SW 1271 (cell line): ENCODE results near the gene C10orf62.
"Not testable (repeated sequence)": the region's sequence is repeated elsewhere in the genome, so short reads cannot be mapped to it uniquely, and the experiment has no call there.

Experiments used
- DNase-seq, 2 experiments: peaks; one replicate each; lab custom pipeline; 2025; lab: John Stamatoyannopoulos, UW

The C10orf62 gene

DNA sequence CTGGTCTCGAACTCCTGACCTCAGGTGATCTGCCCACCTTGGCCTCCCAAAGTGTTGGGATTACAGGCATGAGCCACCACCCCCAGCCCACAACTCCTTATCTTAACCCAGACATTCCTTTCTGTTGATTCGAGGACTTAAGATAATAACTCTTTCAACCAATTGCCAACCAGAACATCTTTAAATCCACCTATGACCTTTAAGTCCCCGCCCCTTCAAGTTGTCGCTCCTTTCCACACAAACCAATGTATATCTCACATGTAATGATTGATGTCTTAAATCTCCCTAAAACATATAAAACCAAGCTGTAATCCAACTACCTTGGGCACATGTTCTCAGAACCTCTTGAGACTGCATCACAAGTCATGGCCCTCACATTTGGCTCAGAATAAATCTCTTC, 24.7 kb upstream of the C10orf62 start:
- no peak for DNase-seq

- DNase-seq, result no peak
Measured at GRCh38 chr10:97566336-97566996, 23.1 kb upstream of the C10orf62 start.

DNA sequence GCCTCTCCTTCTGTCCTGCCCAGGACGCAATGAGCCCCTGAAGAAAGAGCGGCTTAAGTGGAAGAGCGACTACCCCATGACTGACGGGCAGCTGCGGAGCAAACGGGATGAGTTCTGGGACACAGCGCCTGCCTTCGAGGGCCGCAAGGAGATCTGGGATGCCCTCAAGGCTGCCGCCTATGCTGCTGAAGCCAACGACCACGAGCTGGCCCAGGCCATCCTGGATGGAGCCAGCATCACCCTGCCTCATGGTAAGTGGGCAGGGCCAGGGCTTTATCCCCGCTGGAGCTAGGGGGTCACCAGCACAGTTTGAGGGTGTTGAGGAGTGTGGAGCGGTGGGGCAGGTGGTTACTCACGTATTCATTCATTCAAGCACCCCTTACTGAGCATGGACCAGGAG, 21.6 kb upstream of the C10orf62 start:
- DNase-seq, result no peak

DNA sequence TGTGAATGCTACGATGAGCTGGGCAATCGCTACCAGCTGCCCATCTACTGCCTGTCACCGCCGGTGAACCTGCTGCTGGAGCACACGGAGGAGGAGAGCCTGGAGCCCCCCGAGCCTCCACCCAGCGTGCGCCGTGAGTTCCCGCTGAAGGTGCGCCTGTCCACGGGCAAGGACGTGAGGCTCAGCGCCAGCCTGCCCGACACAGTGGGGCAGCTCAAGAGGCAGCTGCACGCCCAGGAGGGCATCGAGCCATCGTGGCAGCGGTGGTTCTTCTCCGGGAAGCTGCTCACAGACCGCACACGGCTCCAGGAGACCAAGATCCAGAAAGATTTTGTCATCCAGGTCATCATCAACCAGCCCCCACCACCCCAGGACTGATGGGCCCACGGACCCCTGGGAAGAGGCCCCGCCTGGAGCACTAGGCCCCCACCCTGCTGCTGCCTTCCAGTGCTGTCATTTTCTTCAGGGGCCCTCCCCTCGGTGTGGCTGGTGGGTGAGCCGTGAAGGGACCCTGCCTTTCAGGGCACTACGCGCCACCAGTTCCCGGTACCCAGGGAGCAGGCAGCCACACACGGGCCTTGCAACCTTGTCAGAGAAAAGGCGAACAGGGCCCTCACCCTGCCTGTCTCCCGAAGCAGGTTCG, 19.3 kb upstream of the C10orf62 start:
- DNase-seq, result no peak

DNA sequence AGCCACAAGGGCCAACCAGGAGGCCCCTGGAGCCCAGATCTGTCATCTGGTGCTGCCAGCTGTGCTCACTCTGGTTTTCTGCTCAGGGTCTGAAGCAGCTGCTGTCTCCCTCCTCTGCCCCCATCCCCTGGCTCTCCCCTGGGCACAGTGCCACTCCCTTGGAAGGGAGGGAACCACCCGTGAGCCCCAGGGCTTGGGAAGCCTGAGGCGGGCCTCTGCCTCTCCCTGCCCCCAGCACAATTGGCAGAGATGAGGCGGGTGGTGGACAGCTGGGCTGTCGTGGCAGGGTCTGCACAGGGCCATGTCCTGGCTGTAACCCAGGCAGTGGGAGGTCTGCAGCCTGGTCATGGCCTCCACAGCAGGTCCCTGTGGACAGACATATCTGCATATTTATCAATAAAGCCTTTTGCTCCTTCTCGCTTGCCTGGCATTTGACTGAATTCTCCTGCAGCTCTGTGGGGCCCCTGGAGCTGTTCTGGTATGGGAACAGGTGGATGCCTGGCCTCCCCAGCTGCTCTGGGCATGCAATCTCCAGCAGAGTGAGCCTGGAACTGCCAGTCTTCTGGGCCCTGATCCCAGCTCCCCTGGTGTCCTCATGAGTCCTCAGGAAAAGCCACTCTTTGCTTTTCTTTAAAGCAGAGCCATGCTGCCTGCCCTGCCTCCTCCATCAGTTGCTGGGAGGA, 18.6 kb upstream of the C10orf62 start:
- no peak for DNase-seq

DNA sequence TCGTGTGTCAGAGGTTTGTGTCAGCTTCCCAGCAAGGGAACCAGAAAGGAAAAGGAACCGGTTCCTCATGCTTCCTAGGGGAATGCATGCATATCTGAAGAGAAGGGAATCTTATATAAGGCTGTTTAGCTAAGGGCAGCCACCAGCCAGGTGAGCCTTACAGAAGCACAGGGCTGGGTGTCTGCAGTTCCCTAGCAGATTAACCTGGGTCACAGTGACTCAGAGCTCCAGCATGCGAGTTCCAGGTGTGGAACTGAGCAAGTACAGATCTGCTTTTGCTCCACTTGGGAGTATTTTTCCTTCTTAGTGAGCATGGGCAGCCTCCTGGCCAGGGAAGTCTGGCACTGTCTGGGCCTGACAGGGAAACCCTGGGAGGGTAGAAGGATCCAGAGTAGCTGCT, 17.9 kb upstream of the C10orf62 start:
- DNase-seq, result no peak

DNA sequence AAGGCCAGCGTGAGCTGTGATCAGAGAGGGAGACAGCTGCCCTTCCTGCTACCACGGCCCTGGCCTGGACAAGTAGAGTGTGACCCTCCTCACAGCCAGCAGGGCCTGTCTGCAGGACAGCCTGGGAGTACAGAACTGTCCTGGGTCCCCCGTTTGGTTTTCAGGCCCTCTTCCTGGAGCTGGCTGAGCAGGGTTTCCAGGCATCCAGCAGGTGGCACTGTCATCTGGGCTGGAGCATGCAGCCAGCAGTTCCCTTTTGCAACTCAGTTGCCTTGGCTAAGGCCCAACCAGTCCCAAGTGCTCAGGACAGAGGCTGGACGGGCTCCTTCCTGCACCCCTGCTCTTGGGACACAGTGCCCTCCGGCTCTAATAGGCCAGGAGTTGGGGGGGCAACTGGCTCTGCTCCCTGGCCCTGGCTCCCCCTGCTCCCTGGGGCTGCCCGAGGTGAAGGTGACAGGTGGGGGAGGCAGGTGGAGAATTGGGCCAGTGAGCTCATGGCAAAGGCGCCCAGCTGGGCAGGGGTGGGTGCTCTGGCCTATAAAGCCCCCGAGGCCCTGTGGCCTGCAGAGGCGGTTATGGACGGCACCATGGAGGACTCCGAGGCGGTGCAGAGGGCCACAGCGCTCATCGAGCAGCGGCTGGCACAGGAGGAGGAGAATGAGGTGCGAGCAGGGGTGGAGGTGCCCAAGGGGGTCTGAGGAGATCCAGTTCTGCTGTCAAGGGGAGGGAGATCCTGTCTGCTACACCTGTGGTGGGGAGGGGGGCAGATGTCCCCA, 17.1 kb upstream of the C10orf62 start, which contains the start of gene ANKRD2:
Gene ANKRD2 (plus strand): TSS at position 566 of the 776 bp plus-strand sequence. CDS start 10 bp downstream, at position 576.
- peak; percentile 14 to 66 for DNase-seq

GRCh38 chr10:97573021-97573420, 16.5 kb upstream of the C10orf62 start:
- no peak for DNase-seq

DNA sequence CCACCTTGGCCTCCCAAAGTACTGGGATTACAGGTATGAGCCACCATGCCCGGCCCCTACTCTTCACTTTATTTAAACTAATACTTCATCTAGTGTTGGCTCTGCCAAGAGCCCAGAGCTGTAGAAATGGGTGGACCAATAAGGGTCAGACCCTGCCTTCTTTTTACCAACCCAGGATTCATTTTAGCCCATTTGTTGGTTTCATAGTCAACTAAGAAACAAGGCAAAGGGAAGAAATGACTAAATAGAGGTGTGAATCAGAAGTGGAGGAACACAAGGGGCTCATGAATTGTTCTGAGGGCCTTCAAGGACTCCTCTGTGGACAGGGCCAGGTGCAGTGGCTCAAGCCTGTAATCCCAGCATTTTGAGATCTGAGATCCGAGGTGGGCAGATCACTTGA, 15.8 kb upstream of the C10orf62 start:
- DNase-seq, result no peak

DNA sequence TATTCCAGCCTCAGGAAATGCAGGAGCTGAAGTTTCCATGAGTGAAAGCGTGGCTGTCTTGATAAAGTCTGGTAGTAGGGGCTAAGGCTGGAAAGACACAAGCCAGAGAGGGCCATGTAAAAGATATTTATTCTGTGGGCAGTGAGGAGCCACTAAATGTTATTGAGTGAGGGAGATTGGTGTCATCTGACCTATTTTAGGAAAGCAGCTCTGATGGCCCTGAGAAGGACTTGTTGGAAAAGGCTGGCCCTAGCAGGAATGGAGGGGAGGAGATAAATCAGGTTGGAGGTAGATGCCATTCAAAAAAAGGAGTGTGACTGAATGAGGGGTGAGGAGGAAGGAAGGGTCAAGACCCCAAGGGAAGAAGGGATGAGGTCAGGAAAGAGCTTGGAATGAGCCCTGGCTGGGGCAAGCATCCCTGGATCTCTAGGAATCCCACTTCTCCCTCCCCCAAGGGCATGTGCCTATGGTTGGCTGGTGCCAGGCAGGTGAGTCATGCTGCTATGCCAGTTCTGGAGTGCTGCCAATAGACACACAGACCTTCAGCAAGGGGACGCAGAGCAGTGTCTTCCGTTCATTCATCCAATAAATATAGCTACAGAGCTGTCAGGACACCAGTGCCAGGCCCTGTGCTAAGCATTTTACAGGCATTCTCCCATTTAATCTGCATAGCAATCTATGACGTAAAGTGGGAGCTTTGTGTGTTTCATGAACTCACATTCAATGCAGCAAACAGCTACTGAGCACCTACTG, 15.0 kb upstream of the C10orf62 start:
- peak; percentile 91 to 97 for DNase-seq

DNA sequence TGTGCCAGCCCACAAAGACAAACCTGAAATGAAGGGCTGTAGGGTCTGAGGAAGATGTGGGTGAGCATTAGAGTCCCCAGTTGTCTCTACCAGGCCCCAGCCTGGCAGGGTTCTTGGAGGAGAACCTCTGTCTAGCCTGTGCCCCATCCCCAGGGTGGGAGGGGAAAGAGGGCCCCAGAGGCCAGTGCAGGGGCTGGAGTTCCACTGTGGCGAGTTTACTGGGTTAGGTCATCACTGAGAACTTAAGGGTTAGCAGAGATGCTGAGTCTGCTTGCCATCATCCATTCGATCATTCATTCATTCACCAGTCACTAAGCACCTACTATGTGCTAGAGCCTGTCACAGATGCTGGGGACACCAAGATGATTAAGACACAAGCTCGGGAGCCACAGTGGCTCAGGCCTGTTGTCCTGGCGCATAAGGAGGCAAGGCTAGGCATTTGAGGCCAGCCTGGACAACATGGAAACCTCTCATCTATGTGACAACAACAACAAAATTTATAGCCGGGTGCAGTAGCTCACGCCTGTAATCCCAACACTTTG, 14.3 kb upstream of the C10orf62 start:
- DNase-seq, result peak in 1 of 2 experiments; percentile 59

- DNase-seq, result not testable (repeated sequence)
Measured at GRCh38 chr10:97576487-97576886, 13.0 kb upstream of the C10orf62 start.

- no peak for DNase-seq
Measured at GRCh38 chr10:97577701-97578100, 11.8 kb upstream of the C10orf62 start.

GRCh38 chr10:97578171-97578844, 11.2 kb upstream of the C10orf62 start:
- no peak for DNase-seq

DNA sequence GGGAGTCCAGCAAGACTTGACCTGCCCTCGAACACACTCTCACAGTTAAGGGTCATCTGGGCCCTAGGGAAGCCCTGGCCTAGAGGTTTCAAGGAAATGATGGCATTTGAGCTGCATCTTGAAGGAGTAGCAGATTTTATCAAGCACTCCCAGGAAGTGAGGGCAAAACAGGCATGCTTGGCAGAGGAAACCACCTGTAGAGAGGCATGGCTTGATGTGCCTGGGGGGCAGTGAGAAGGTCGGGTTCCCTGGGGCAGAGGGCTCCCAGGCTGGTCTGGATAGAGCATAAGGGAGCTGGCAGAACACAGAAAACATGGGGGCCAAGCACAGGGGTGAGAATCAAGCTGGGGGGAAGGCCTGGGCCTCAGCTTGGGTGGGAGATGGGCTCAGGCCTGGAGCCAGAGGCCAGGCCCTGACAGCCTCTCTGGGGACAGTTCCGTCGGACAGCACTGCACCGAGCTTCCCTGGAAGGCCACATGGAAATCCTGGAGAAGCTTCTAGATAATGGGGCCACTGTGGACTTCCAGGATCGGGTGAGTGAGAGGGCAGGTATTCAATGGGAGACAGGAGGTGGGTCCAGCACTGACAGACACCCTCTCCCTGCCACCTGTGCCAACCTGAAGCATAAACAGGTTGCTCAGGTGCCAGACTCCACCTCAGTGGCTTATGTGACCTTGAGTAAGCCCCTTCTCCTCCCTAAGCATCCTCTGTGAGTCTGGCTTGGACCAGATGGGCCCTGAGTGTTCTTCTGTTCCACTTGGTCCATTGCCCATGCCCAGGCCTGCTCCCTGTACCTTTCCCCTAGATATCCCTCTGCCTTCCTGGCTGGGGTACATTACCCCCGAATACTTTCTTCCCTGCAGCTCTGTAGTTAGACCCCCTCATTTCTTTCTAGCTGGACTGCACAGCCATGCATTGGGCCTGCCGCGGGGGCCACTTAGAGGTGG, 8.8 kb upstream of the C10orf62 start:
- DNase-seq, result no peak

DNA sequence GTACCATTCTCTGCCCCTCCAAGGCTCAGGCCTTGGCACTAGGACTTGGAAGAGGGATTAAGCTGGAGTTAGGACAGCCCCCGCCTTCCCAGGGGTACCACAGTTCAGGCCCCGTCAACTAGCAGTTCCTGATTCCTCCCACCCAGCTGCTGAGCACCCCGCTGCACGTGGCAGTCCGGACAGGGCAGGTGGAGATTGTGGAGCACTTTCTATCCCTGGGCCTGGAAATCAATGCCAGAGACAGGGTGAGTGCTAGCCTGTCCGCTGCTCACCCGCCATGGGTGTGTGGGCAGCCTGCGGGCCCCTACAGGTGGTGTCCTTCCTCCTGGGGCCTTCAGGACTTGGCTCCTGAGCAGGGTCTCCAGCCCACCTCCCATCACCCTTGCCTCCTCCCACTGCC, 7.4 kb upstream of the C10orf62 start:
- no peak for DNase-seq

GRCh38 chr10:97583476-97583875, 6.0 kb upstream of the C10orf62 start:
- DNase-seq, result no peak

DNA sequence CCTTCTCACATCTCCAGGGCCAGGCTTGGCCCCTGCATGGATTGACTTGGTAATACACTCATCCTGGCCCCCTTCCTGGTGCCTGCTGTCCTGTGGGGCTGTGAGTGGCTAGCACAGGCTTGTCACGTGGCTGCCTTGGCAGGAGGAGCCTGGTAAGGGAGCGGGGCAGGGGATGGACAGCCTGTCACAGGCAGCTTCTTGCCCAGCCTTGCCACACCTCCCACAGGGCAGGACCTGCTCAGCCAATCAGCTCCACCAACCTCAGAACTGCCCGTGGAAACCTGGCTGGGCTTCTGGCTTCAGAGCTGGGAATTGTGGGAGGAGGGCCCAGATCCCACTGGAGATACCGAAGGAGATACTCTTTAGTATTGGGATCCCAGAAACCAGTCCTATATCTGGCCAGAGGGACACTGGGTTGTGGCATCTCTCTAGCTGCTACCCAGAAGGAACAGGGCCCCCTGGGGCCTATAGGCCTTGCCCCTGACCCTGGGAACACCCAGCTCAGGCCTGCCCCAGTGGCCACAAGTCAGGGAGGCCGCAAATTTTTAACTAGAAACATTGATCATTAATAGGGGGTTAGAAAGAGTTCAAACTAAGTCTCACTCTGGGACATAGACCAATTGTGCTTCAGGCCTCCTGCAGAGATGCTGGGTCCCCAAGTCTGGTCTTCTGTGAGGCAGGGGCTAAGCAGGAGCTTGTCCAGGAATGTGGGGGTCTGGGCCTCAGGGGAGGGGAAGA, 5.3 kb upstream of the C10orf62 start, which contains the start of gene HOGA1:
Gene HOGA1 (plus strand): TSS at position 330 of the 738 bp plus-strand sequence. CDS start 315 bp downstream, at position 645.
- DNase-seq, result peak in 1 of 2 experiments; percentile 12
